Fibroblast of lung (primary cell): ENCODE measurements around the gene L3MBTL4. TPM values are rescaled to one million over a fixed set of nuclear protein-coding genes. Genes with fewer than 3 reads are reported as not detected.
A peak's percentile ranks its signal among the peaks of the same experiment; 100 is the strongest.

Experiments used
- DNase-seq, 2 donors: peaks; one replicate each; pipeline versions ENCODE4 v3.0.0 to v3.0.0-alpha.2; 2010; ENCODE audit warnings: low read depth in 2 of 2
- H2AFZ ChIP-seq: 2 replicates; pipeline ENCODE4 v1.5.1; 2012; ENCODE audit warnings: low read length, control low read depth, inconsistent platforms
- H3K27ac ChIP-seq: 2 replicates; pipeline ENCODE4 v1.5.1; 2011; ENCODE audit warnings: low read length, control low read depth; ENCODE audit not compliant: insufficient read depth
- H3K27me3 ChIP-seq: 2 replicates; pipeline ENCODE4 v1.5.1; 2011; ENCODE audit warnings: mild to moderate bottlenecking, low read length; ENCODE audit not compliant: control insufficient read depth, insufficient read depth
- H3K36me3 ChIP-seq: 2 replicates; pipeline ENCODE4 v1.5.1; 2011; ENCODE audit warnings: low read length; ENCODE audit not compliant: control insufficient read depth, insufficient read depth
- H3K4me1 ChIP-seq: 2 replicates; pipeline ENCODE4 v1.5.1; 2011; ENCODE audit warnings: low read length; ENCODE audit not compliant: control insufficient read depth, insufficient read depth; ENCODE audit errors: extremely low read depth
- H3K4me2 ChIP-seq: 2 replicates; pipeline ENCODE4 v1.5.1; 2011; ENCODE audit warnings: low read length, control low read depth; ENCODE audit not compliant: insufficient read depth; ENCODE audit errors: extremely low read depth
- H3K4me3 ChIP-seq, 4 experiments: fragments of 200-600 bp in 1 of 4; sonication (generic) in 1 of 4; replicated peaks in 1 of 4; 2 replicates each; pipeline ENCODE4 v1.5.1; 2011 to 2016; ENCODE audit warnings: low read length in 4 of 4, low read depth in 3 of 4, mild to moderate bottlenecking in 3 of 4, control low read depth in 2 of 4, inconsistent platforms in 1 of 4, mixed read lengths in 1 of 4; ENCODE audit not compliant: insufficient read depth in 1 of 4; ENCODE audit errors: control extremely low read depth in 1 of 4
- H3K79me2 ChIP-seq: 2 replicates; pipeline ENCODE4 v1.5.1; 2012; ENCODE audit warnings: mild to moderate bottlenecking, low read length, inconsistent platforms; ENCODE audit not compliant: control insufficient read depth, insufficient read depth
- H3K9ac ChIP-seq: 2 replicates; pipeline ENCODE4 v1.5.1; 2011; ENCODE audit warnings: mild to moderate bottlenecking, low read length, control low read depth; ENCODE audit not compliant: insufficient read depth
- H3K9me3 ChIP-seq: 2 replicates; pipeline ENCODE4 v1.5.1; 2012; ENCODE audit warnings: low read depth, low read length; ENCODE audit not compliant: control insufficient read depth, insufficient read depth
- H4K20me1 ChIP-seq: 2 replicates; pipeline ENCODE4 v1.5.1; 2011; ENCODE audit warnings: low read length; ENCODE audit not compliant: control insufficient read depth, insufficient read depth; ENCODE audit errors: extremely low read depth
- EZH2 ChIP-seq: IDR thresholded peaks from 2 replicates; pipeline ENCODE4 v1.5.1; 2012; ENCODE audit warnings: low read length, control low read depth, mild to moderate bottlenecking; ENCODE audit errors: missing control alignments
- polyA plus RNA-seq, 2 donors: library from polyadenylated mRNA; depleted of rRNA in 1 of 2; stranded (reverse) in 1 of 2; unstranded in 1 of 2; fragments of >200 nt; gene quantifications; 2 replicates each; pipeline ENCODE4 v1.2.1, GENCODE V29; 2011 to 2012; ENCODE audit warnings: missing spikeins in 1 of 2
- total RNA-seq: library from RNA; depleted of rRNA; stranded (reverse); fragments of >200 nt; gene quantifications from 2 replicates; pipeline ENCODE4 v1.2.1, GENCODE V29; 2014
- TF ChIP-seq, protein P1 (sequence below), 2 donors: IDR thresholded peaks in 1 of 2; conservative IDR thresholded peaks in 1 of 2; 1 replicate in 1 of 2; 2 replicates in 1 of 2; pipeline ENCODE4 v1.5.1; 2011 to 2012; ENCODE audit warnings: low read length in 2 of 2, control low read depth in 1 of 2, inconsistent platforms in 1 of 2, low read depth in 1 of 2, mild to moderate bottlenecking in 1 of 2

The L3MBTL4 gene
- total and polyA plus RNA-seq, 2 donors (not counting 1 experiment from before 2014, with no cell fraction given) = 0.06 to 0.33 TPM

DNA sequence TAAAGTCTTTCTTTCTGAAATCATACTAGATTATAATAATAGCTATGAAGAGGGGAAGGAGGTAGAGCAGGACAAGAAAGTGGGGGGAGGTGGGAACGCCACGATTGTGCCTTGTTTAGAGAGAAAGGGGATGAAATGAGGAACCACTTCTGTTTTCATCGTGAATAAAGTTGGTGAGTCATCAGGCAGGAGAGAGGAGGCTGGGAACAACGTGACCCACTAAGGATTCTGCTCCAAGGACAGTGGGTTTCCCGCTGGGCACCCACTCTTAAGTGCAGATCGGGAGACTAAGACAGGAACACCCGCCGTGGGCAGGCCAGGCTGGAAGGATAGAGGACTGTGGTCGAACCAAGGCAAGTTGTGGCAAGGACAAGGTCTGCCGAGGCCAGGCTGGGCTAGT is 158.2 kb downstream of the L3MBTL4 start:
- H3K9ac ChIP-seq = no peak overlapping the region
- no peak for TF ChIP-seq EZH2
- TF ChIP-seq, protein P1, sequence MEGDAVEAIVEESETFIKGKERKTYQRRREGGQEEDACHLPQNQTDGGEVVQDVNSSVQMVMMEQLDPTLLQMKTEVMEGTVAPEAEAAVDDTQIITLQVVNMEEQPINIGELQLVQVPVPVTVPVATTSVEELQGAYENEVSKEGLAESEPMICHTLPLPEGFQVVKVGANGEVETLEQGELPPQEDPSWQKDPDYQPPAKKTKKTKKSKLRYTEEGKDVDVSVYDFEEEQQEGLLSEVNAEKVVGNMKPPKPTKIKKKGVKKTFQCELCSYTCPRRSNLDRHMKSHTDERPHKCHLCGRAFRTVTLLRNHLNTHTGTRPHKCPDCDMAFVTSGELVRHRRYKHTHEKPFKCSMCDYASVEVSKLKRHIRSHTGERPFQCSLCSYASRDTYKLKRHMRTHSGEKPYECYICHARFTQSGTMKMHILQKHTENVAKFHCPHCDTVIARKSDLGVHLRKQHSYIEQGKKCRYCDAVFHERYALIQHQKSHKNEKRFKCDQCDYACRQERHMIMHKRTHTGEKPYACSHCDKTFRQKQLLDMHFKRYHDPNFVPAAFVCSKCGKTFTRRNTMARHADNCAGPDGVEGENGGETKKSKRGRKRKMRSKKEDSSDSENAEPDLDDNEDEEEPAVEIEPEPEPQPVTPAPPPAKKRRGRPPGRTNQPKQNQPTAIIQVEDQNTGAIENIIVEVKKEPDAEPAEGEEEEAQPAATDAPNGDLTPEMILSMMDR (conservative IDR thresholded peaks at IDR 0.05 in 1 of 2, IDR thresholded peaks at IDR 0.05 in 1 of 2; ENCODE audit: low read depth in 1 of 2, low read length in 2 of 2) = no peak
- H3K36me3 ChIP-seq = no peaks in the 10 kb centered on the region
- H3K27ac ChIP-seq = no peak overlapping the region
- H2AFZ ChIP-seq = no peak overlapping the region
- H4K20me1 ChIP-seq = no peaks in the 10 kb centered on the region
- no peak overlapping the region for H3K4me3 ChIP-seq
- no peak for DNase-seq
- no peak overlapping the region for H3K4me2 ChIP-seq
- no peaks in the 10 kb centered on the region for H3K79me2 ChIP-seq
- no peaks in the 10 kb centered on the region for H3K4me1 ChIP-seq
- H3K27me3 ChIP-seq = no peaks in the 10 kb centered on the region
- H3K9me3 ChIP-seq = no peaks in the 10 kb centered on the region

GRCh38 chr18:6255886-6256285 is 158.8 kb downstream of the L3MBTL4 start:
- DNase-seq = no peak
- Histone ChIP-seq H3K36me3 (no peaks in the 10 kb centered on the region), H3K4me1 (no peaks in the 10 kb centered on the region), H3K4me2 (no peak overlapping the region), H3K27me3 (no peaks in the 10 kb centered on the region), H4K20me1 (no peaks in the 10 kb centered on the region), H3K4me3 (no peak overlapping the region), H3K9me3 (no peaks in the 10 kb centered on the region), H3K79me2 (no peaks in the 10 kb centered on the region), H3K27ac (no peak overlapping the region), H2AFZ (no peak overlapping the region), H3K9ac (no peak overlapping the region)
- TF ChIP-seq, protein P1 (conservative IDR thresholded peaks at IDR 0.05 in 1 of 2, IDR thresholded peaks at IDR 0.05 in 1 of 2; ENCODE audit: low read depth in 1 of 2, low read length in 2 of 2) = no peak
- TF ChIP-seq EZH2 = no peak

DNA sequence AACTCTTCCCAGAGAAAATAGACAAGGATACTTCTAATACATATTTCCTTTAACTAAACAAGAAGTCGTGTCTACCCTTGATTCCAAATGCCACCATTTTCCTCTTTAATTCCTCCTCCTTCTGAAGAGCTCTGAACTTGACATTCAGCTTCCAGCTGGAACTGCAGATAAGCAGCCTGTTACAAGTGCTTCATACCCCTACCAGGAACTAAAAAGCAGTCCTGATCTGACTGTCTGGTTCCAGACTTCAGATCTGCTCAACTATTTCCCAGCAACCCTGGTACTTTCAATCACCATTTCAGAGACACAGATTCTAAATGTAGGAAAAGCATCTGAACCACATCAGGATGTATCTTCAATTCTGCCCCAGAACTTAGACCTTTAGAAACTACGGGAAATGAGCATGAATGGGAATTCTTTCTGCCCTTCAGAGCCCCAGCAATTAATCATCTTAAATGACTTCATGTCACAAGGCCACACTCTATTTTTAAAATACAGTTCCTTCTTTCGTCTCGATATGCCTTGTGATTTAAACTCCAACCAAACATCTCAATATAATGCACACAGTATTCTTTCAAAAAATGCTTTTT is 159.5 kb downstream of the L3MBTL4 start:
- Histone ChIP-seq H3K4me3 (no peak overlapping the region), H3K4me1 (no peaks in the 10 kb centered on the region), H4K20me1 (no peaks in the 10 kb centered on the region), H3K79me2 (no peaks in the 10 kb centered on the region), H3K4me2 (no peak overlapping the region), H2AFZ (no peak overlapping the region), H3K9me3 (no peaks in the 10 kb centered on the region), H3K36me3 (no peaks in the 10 kb centered on the region), H3K27me3 (no peaks in the 10 kb centered on the region), H3K27ac (no peak overlapping the region), H3K9ac (no peak overlapping the region)
- TF ChIP-seq, protein P1 (conservative IDR thresholded peaks at IDR 0.05 in 1 of 2, IDR thresholded peaks at IDR 0.05 in 1 of 2; ENCODE audit: low read depth in 1 of 2, low read length in 2 of 2) = no peak
- TF ChIP-seq EZH2 = no peak
- DNase-seq = peak in 1 of 2 donors; percentile 3
